Hepatic stellate cell (primary cell): ENCODE measurements around the gene OR14C36.
"Not testable (repeated sequence)": the region's sequence is repeated elsewhere in the genome, so short reads cannot be mapped to it uniquely, and the experiment has no call there.

ENCODE experiments used
- DNase-seq: peaks from one replicate; pipeline ENCODE4 v3.0.0; 2011; ENCODE audit warnings: low spot score

OR14C36 gene, protein sequence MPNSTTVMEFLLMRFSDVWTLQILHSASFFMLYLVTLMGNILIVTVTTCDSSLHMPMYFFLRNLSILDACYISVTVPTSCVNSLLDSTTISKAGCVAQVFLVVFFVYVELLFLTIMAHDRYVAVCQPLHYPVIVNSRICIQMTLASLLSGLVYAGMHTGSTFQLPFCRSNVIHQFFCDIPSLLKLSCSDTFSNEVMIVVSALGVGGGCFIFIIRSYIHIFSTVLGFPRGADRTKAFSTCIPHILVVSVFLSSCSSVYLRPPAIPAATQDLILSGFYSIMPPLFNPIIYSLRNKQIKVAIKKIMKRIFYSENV

DNA sequence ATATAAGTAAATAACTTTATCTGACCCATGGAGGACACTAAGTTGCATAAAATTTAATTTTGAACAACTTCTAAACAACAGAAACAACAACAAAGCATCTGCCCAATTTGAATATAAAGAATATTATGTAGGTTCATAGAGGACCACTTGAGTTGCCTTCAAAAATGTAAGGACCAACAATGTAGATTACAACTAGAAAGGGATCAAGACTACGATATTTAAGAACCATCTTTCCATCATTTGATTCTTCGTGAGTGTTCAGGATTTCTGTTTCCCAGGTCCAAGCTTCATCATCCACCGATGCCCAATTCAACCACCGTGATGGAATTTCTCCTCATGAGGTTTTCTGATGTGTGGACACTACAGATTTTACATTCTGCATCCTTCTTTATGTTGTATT is at the start of gene OR14C36:
OR14C36 (plus strand) TSS at position 301 of the 400 bp plus-strand sequence; CDS start at position 301, 0 bp downstream.
- no peak for DNase-seq

- DNase-seq, result no peak
Observed at GRCh38 chr1:248303324-248303723, 45.3 kb upstream of the OR14C36 start, which contains the start of gene OR2T12. OR2T12 (minus strand) TSS chr1:248303424; CDS start chr1:248295578, 7,846 bp downstream.

DNA sequence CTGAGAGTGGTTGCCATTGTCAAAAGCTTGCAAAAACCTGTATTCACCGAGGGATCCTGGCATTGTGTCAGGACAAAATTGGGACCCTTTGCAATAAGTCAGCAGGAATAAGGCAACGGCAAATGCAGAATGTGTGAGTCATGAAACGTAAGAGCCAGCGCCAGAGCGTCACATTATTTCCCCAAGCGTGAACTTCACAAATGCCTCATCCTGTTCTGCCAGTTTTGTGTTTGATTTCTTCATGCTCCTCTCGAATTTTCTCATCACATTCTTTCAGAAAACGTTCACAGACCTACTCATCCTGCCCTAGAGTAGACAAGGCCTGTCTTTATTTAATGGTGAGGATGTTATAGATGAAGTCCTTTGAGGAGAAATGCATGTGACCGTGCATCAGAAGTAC is 42.9 kb upstream of the OR14C36 start:
- DNase-seq, result not testable (repeated sequence)

GRCh38 chr1:248306103-248306502 is 42.5 kb upstream of the OR14C36 start:
- no peak for DNase-seq

DNA sequence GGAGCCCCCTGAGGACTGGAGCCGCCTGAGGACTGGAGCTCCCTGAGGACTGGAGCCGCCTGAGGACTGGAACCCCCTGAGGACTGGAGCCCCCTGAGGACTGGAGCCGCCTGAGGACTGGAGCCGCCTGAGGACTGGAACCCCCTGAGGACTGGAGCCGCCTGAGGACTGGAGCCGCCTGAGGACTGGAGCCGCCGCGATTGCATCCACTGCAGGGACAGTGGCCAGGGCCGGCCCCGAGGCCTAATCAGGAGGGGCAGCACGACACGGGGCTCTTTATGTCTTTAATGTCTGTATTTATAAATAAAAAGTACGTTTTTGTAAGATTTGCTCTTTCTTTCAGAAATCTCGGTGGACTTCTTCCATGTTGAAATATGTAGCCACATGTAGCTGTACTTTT is 41.8 kb upstream of the OR14C36 start:
- DNase-seq, result not testable (repeated sequence)

DNA sequence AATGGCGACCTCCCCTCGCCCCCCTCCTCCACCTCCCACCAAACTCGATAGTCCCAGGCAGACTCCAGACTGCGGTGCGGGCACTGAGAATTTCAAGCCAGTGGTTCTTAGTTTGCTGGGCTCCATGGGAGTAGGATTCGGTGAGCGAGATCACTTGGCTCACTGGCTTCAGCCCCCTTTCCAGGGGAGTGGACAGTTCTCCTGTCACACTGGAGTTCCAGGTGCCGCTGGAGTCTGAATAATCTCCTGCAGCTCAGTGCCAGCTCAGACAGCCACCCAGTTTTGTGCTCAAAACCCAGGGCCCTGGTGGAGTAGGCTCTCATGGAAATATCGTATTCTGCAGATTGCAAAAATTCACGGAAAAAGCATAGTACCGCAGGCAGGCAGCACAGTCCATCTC is 31.8 kb upstream of the OR14C36 start:
- no peak for DNase-seq

DNA sequence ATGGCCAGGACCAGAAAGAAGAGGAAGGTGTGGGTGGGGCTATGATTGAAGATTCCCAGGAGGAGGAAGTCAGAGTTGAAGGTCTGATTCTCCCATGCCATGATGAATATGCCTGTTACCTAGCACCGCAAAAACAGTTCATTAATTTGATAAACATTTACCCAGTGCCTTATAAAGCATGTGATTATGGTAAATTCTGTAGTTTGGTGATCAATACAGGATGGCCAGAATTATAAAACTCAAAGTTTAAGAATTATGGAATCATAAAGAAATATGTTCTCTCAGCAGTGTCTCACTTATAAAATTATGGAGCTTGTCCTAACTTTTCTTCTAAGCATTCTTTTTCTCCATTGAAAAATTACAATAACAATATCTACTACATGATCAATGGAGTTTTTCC is 24.1 kb upstream of the OR14C36 start, which contains the start of gene OR2M7:
OR2M7 (minus strand) TSS at position 101 of the 400 bp plus-strand sequence; CDS start at position 101, 0 bp downstream.
- DNase-seq, result no peak

DNA sequence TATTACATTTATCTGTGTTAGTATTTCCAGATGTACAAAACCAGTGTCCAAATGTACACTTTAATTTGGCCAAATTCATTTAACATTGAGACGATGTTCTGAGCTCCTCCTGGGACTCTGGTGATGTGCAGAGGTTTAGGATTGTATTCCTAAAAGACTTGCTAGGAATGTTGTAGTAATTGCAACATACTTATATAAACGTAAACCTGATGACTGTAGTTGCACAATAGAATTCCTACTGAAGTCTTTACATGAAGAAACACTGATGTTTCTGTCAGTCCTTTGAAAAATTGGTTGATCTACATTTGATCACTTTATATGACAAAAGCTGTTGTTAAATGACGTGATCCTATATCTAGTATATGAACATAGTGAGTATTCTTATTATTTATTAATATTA is 5.1 kb upstream of the OR14C36 start:
- DNase-seq, result no peak

DNA sequence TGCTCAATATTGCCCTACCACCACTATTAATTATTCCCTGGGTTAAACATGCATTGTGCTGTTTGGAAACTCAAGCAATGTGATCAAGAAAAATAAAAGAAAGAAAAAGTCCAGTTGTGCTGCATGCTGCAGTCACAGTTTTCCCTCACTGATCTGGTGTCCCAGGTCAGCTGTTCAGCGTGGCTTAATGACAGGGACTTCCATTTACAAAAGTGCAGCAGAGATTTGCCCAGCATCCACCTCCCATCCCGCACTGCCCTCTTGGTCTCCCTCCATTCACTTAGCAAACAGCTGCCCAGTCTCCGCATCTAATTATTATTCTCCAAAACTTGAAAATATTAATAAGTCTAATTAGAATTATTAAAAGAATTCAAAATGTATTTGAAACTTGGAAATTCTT is 10.8 kb downstream of the OR14C36 start:
- no peak for DNase-seq

DNA sequence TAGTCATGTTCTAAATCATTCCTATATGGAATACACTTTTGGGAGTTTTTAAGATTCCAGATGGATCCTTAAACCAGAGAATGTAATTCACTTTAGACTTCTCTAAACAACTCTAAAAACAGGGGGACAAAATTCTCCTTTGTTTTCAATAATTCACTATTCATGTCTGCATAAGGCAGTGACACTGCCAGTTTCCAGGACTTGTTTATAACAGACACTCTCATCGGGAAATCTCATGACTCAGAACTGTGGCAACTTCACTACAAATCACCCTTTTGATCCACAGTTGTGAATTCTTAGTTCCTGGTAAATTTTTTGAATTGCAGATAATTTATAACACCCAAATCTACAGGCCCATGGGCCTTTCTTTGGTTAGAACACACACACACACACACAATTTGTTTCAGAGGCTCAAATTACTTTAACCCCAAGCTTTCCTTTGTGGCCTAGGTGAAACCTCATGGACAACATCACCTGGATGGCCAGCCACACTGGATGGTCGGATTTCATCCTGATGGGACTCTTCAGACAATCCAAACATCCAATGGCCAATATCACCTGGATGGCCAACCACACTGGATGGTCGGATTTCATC is 12.6 kb downstream of the OR14C36 start, which contains the start of gene OR2T4:
OR2T4 (plus strand) TSS at position 545 of the 595 bp plus-strand sequence; CDS start at position 545, 0 bp downstream.
- DNase-seq, result no peak

DNA sequence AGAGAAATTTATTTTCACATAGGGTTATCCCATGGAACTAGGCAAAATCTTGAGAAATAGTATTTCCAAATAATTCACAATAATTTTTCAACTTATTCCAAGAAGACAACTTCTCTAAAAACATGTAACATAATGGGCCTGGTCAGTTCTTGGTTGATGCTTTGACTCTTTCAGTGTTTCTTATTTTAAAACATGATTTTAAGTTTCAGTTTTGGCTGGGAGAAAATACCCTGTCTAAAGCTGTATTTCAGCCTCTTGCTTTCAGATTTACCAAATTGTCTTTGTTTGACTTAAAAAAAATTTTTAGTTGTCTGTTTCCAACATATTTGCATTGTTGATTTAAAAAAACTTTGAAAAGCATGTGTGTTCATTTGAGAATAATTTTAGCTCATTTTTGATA is 18.0 kb downstream of the OR14C36 start:
- DNase-seq, result no peak

DNA sequence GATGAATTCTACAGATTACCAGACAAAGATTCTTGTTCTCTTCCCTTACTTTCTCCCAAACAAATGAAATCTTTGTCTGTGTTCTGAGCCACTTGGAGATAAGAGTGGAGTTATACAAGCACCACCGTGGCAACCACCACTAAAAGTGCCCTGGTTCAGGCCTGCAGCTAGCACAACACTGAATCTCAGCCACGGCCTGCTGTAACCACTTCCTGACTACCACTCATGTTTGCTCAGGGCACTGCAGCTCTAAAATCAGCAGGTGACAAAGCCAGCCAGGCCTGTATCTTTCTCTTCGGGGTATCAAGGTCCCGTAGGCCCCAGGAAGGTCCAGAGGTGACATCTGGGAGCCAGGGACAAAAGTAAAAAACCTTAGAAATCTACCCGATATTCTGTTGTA is 23.8 kb downstream of the OR14C36 start:
- DNase-seq, result no peak

DNA sequence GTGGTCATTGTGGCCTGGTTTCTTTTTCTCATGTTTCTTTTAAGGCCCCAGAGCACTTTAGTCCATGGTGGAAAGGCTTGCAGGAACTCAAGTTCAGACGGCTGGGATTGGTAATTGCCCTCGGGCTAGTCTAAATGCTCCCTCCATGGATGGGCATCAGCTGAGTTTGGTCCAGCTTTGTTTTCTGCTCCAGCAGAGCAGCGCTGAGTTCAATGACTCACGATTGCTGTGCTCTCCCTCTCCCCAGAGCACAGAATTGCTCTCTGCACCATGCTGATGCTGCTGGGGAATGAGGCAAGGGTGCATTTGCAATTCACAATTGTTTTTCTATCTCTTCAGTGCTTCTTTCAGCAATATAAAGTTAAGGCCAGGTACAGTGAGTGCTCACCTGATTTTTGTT is 25.2 kb downstream of the OR14C36 start:
- DNase-seq, result no peak

DNA sequence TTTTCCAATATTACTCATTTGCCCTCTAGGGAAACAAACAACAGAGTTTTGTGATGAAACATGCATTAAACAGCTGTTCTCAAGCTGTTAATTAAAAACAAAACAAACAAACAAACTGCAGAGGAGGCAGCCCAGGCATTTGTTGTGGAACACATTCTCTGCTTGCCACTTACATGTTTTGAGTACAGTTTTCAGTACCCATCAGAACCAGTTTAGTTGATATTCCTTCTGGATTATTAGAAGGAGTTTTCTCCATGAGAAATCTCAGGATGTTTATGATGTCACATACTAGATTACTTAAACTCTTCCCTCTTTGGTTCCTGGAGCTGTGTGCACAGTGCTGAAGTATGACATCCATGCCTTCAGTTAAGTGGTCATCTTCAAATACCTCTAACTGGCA is 26.9 kb downstream of the OR14C36 start, which contains the start of gene OR2T6:
OR2T6 (plus strand) TSS at position 301 of the 400 bp plus-strand sequence. CDS start 11,863 bp downstream, outside the sequence.
- no peak for DNase-seq

DNA sequence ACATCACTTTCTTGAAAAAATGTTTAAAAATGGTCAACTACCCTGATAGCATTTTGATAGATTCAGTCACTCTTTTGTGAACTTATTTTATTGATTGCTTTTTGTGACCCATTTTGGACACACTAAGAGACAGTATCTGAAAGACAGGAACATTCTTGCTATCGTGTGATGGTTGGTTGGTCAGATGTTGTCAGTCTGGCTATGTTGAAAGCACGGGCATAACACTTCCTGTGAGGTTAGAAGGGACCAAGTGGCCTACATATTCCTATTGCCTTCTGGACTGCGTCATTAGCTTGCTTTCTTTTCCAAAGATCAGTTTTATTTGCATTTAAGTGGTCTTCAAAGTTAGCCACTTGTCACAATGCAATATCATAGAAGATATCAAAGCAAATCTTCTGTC is 28.3 kb downstream of the OR14C36 start:
- DNase-seq, result no peak

GRCh38 chr1:248380854-248381253 is 32.3 kb downstream of the OR14C36 start:
- DNase-seq, result no peak

GRCh38 chr1:248388426-248388825 is 39.9 kb downstream of the OR14C36 start:
- no peak for DNase-seq

- no peak for DNase-seq
Observed at GRCh38 chr1:248393050-248393449, 44.5 kb downstream of the OR14C36 start.
